NCI-H1436 treated with DMSO at 0.1 percent for 48 hours (cell line): Measurements from ENCODE around the gene PEX13.
"Not testable (repeated sequence)": the region's sequence is repeated elsewhere in the genome, so short reads cannot be mapped to it uniquely, and the experiment has no call there.

Source experiments
- DNase-seq: peaks from one replicate; lab custom pipeline; 2025; lab: John Stamatoyannopoulos, UW

The PEX13 gene

GRCh38 chr2:61017556-61018317, at the start of gene PEX13, which contains the start of gene PUS10:
Gene PEX13, plus strand, starts transcription at chr2:61017720. Its CDS starts 40 bp downstream, at chr2:61017760.
Gene PUS10, minus strand, starts transcription at chr2:61018255. Its CDS starts 6,365 bp downstream, at chr2:61011890.
- no peak for DNase-seq

GRCh38 chr2:60972889-60973656, 44.4 kb upstream of the PEX13 start:
- DNase-seq = no peak

- no peak for DNase-seq
Observed at GRCh38 chr2:60973705-60974104, 43.8 kb upstream of the PEX13 start.

- no peak for DNase-seq
Observed at GRCh38 chr2:60974652-60975051, 42.9 kb upstream of the PEX13 start.

GRCh38 chr2:60976256-60976850, 41.2 kb upstream of the PEX13 start:
- DNase-seq = no peak

GRCh38 chr2:60976875-60977561, 40.5 kb upstream of the PEX13 start:
- no peak for DNase-seq

- DNase-seq = no peak
Observed at GRCh38 chr2:60977562-60977895, 40.0 kb upstream of the PEX13 start.

- no peak for DNase-seq
Observed at GRCh38 chr2:60979231-60979630, 38.3 kb upstream of the PEX13 start.

- no peak for DNase-seq
Observed at GRCh38 chr2:60980071-60980815, 37.3 kb upstream of the PEX13 start.

GRCh38 chr2:60982066-60982465, 35.5 kb upstream of the PEX13 start:
- DNase-seq = not testable (repeated sequence)

- DNase-seq = no peak
Observed at GRCh38 chr2:60984720-60985119, 32.8 kb upstream of the PEX13 start.

- DNase-seq = no peak
Observed at GRCh38 chr2:60987041-60987440, 30.5 kb upstream of the PEX13 start.

- DNase-seq = not testable (repeated sequence)
Observed at GRCh38 chr2:60987656-60988055, 29.9 kb upstream of the PEX13 start.

GRCh38 chr2:60989259-60989658, 28.3 kb upstream of the PEX13 start:
- no peak for DNase-seq

- no peak for DNase-seq
Observed at GRCh38 chr2:60991644-60992043, 25.9 kb upstream of the PEX13 start.

GRCh38 chr2:60992985-60993392, 24.5 kb upstream of the PEX13 start:
- DNase-seq = no peak

- DNase-seq = no peak
Observed at GRCh38 chr2:60994131-60994530, 23.4 kb upstream of the PEX13 start.

- DNase-seq = no peak
Observed at GRCh38 chr2:60998628-60999545, 18.6 kb upstream of the PEX13 start.

- DNase-seq = no peak
Observed at GRCh38 chr2:61005736-61006135, 11.8 kb upstream of the PEX13 start.

GRCh38 chr2:61006486-61007105, 10.9 kb upstream of the PEX13 start:
- no peak for DNase-seq
